Keratinocyte (primary cell): Measurements from ENCODE around the gene VAMP8. TPM values are rescaled to one million over a fixed set of nuclear protein-coding genes. Genes with fewer than 3 reads are reported as not detected.

ENCODE experiments used
- DNase-seq: peaks from one replicate; pipeline ENCODE4 v3.0.0-alpha.2; 2011; ENCODE audit warnings: low read depth, missing footprints, low spot score
- FAIRE-seq: peaks from 2 replicates; lab custom pipeline; 2011; peaks lifted over from hg19 to GRCh38; lab: Jason Lieb, UNC
- H2AFZ ChIP-seq: 2 replicates; pipeline ENCODE4 v1.6.0; 2012; ENCODE audit warnings: low read length, control low read depth, inconsistent platforms; ENCODE audit not compliant: control insufficient read depth
- H3K27ac ChIP-seq: 2 replicates; pipeline ENCODE4 v1.5.1; 2011; ENCODE audit warnings: low read length; ENCODE audit not compliant: control insufficient read depth, insufficient read depth
- H3K27me3 ChIP-seq: 3 replicates; pipeline ENCODE4 v1.6.0; 2011; ENCODE audit warnings: low read length; ENCODE audit not compliant: control insufficient read depth, insufficient read depth; ENCODE audit errors: extremely low read depth
- H3K36me3 ChIP-seq, 2 experiments: 2 replicates in 1 of 2; 3 replicates in 1 of 2; pipeline ENCODE4 v1.5.1; 2011; ENCODE audit warnings: low read length in 2 of 2, mild to moderate bottlenecking in 1 of 2; ENCODE audit not compliant: control insufficient read depth in 2 of 2, insufficient read depth in 2 of 2; ENCODE audit errors: extremely low read depth in 1 of 2
- H3K4me1 ChIP-seq: 3 replicates; pipeline ENCODE4 v1.5.1; 2011; ENCODE audit warnings: low read length; ENCODE audit not compliant: control insufficient read depth, insufficient read depth; ENCODE audit errors: extremely low read depth
- H3K4me2 ChIP-seq: 3 replicates; pipeline ENCODE4 v1.6.0; 2011; ENCODE audit warnings: low read depth, low read length; ENCODE audit not compliant: control insufficient read depth, insufficient read depth; ENCODE audit errors: extremely low read depth
- H3K4me3 ChIP-seq, 3 experiments: fragments of 200-600 bp in 1 of 3; sonication (generic) in 1 of 3; 2 replicates in 2 of 3; 3 replicates in 1 of 3; pipeline ENCODE4 v1.5.1; 2011 to 2016; ENCODE audit warnings: low read length in 3 of 3, mild to moderate bottlenecking in 3 of 3, control low read depth in 2 of 3, inconsistent platforms in 1 of 3, low read depth in 1 of 3, mixed read lengths in 1 of 3, mixed run types in 1 of 3, moderate library complexity in 1 of 3; ENCODE audit not compliant: control insufficient read depth in 2 of 3, insufficient read depth in 2 of 3; ENCODE audit errors: extremely low read depth in 1 of 3
- H3K79me2 ChIP-seq: 2 replicates; pipeline ENCODE4 v1.6.0; 2012; ENCODE audit warnings: low read length; ENCODE audit not compliant: control insufficient read depth, insufficient read depth
- H3K9ac ChIP-seq: 3 replicates; pipeline ENCODE4 v1.6.0; 2011; ENCODE audit warnings: low read length; ENCODE audit not compliant: control insufficient read depth, insufficient read depth; ENCODE audit errors: extremely low read depth
- H3K9me1 ChIP-seq: 3 replicates; pipeline ENCODE4 v1.6.0; 2011; ENCODE audit warnings: low read length; ENCODE audit not compliant: control insufficient read depth, insufficient read depth; ENCODE audit errors: extremely low read depth
- H3K9me3 ChIP-seq: 2 replicates; pipeline ENCODE4 v1.5.1; 2012; ENCODE audit warnings: low read depth, low read length; ENCODE audit not compliant: control insufficient read depth
- H4K20me1 ChIP-seq: 3 replicates; pipeline ENCODE4 v1.6.0; 2011; ENCODE audit warnings: low read length; ENCODE audit not compliant: control insufficient read depth, insufficient read depth; ENCODE audit errors: extremely low read depth
- CTCF ChIP-seq, 3 experiments: IDR thresholded peaks in 1 of 3; conservative IDR thresholded peaks in 1 of 3; optimal IDR thresholded peaks in 1 of 3; 2 replicates in 2 of 3; 3 replicates in 1 of 3; pipeline versions ENCODE3 to v1.5.1; 2011; ENCODE audit warnings: low read length in 3 of 3, mild to moderate bottlenecking in 3 of 3, moderate library complexity in 2 of 3, control low read depth in 1 of 3, inconsistent platforms in 1 of 3; ENCODE audit not compliant: insufficient read depth in 2 of 3; ENCODE audit errors: extremely low read depth in 1 of 3
- EZH2 ChIP-seq: IDR thresholded peaks from one replicate; pipeline ENCODE4 v1.6.1; 2012; ENCODE audit warnings: inconsistent platforms, mild to moderate bottlenecking, low read length, moderate library complexity
- dilution Hi-C: fragments of 300-500 bp; cut with MboI; formaldehyde crosslinking; loops from one replicate; pipeline ENCODE4 v1.7.0; 2020; ENCODE audit warnings: low sequenced_read_pairs; ENCODE audit not compliant: extremely low pct_ligation_motif_present
- polyA plus RNA-seq, 5 experiments: library from polyadenylated mRNA; depleted of rRNA in 3 of 5; stranded (reverse) in 3 of 5; stranded (forward) in 1 of 5; unstranded in 1 of 5; fragments of >200 nt; gene quantifications; 1 replicate in 1 of 5; 2 replicates in 3 of 5; 3 replicates in 1 of 5; pipeline versions ENCODE4 v1.2.1 to v1.2.3, GENCODE V29; 2011 to 2012; ENCODE audit warnings: missing spikeins in 2 of 5, low read depth in 1 of 5, low replicate concordance in 1 of 5

Gene VAMP8
- polyA plus RNA-seq, 1 donor (not counting 4 experiments of a cell fraction or from before 2014, with no cell fraction given): 385 TPM

- no peak overlapping the region for H2AFZ ChIP-seq
Observed at GRCh38 chr2:85547859-85548607, 29.4 kb upstream of the VAMP8 start.

GRCh38 chr2:85548608-85548900 is 28.8 kb upstream of the VAMP8 start:
- dilution Hi-C loops: no loop called here
- FAIRE-seq (no peak), DNase-seq (no peak)
- Histone ChIP-seq H3K27ac (no peak overlapping the region), H3K79me2 (no peaks in the 10 kb centered on the region), H3K4me3 (no peak overlapping the region), H3K9me3 (no peaks in the 10 kb centered on the region), H3K9ac (no peak overlapping the region), H3K4me2 (no peak overlapping the region), H3K27me3 (no peaks in the 10 kb centered on the region), H3K9me1 (no peaks in the 10 kb centered on the region), H2AFZ (no peak overlapping the region), H3K4me1 (peaks cover 22% of the 10 kb centered on the region), H3K36me3 (peaks cover 26 to 35% of the 10 kb centered on the region in 2 experiments), H4K20me1 (peaks cover 14% of the 10 kb centered on the region)
- no peak for TF ChIP-seq CTCF (optimal IDR thresholded peaks at IDR 0.05 in 1 of 3, IDR thresholded peaks at IDR 0.05 in 1 of 3, conservative IDR thresholded peaks at IDR 0.05 in 1 of 3; ENCODE audit: extremely low read depth in 1 of 3, insufficient read depth in 2 of 3, low read length in 3 of 3)
- TF ChIP-seq EZH2: no peak

More at GRCh38 chr2:85547859-85548607, 29.4 kb upstream of the VAMP8 start:
- Histone ChIP-seq H3K4me1 (peaks cover 26% of the 10 kb centered on the region), H3K79me2 (peaks cover 2% of the 10 kb centered on the region), H3K27me3 (no peaks in the 10 kb centered on the region), H3K9me3 (no peaks in the 10 kb centered on the region), H3K4me3 (no peak overlapping the region), H3K27ac (no peak overlapping the region), H3K9ac (no peak overlapping the region), H3K9me1 (no peaks in the 10 kb centered on the region), H4K20me1 (peaks cover 14% of the 10 kb centered on the region), H3K36me3 (peaks cover 26 to 38% of the 10 kb centered on the region in 2 experiments), H3K4me2 (no peak overlapping the region)
- no peak for FAIRE-seq
- dilution Hi-C loops: no loop called here
- DNase-seq: no peak
- TF ChIP-seq CTCF (optimal IDR thresholded peaks at IDR 0.05 in 1 of 3, IDR thresholded peaks at IDR 0.05 in 1 of 3, conservative IDR thresholded peaks at IDR 0.05 in 1 of 3; ENCODE audit: extremely low read depth in 1 of 3, insufficient read depth in 2 of 3, low read length in 3 of 3): no peak
- TF ChIP-seq EZH2: no peak
